Measurements from ENCODE around the gene PLB1.

- peak in 3 of 7 experiments; percentile 12 to 36 (median 35) for TF ChIP-seq CTCF (IDR thresholded peaks at IDR 0.05)
- no peak for TF ChIP-seq POLR2A (IDR thresholded peaks at IDR 0.05)
- TF ChIP-seq EP300 (IDR thresholded peaks at IDR 0.05) = peak; percentile 92
- TF ChIP-seq POLR2AphosphoS5 (IDR thresholded peaks at IDR 0.05) = peak; percentile 77 to 96 (median 94)
These were observed 125.6 kb downstream of the PLB1 start for GRCh38 chr2:28621172-28622100.

All from stomach (tissue), 4 donors.